ENCODE results near the gene LGALS3BP. TPM values are rescaled to one million over a fixed set of nuclear protein-coding genes. Genes with fewer than 3 reads are reported as not detected.
A peak's percentile ranks its signal among the peaks of the same experiment; 100 is the strongest.

Gene LGALS3BP
- total RNA-seq, 1 donor from 2014 or later = 2.3 TPM

GRCh38 chr17:78985395-78985794 lies 5.7 kb upstream of the LGALS3BP start:
- DNase-seq (ENCODE audit: low read depth, low spot score) = no peak

- no peak for DNase-seq (ENCODE audit: low read depth, low spot score)
Measured at GRCh38 chr17:78981010-78981888, 1.5 kb upstream of the LGALS3BP start.

- DNase-seq (ENCODE audit: low read depth, low spot score) = no peak
Measured at GRCh38 chr17:78980624-78980972, 875 bp upstream of the LGALS3BP start.

- no peak for DNase-seq (ENCODE audit: low read depth, low spot score)
Measured at GRCh38 chr17:78977997-78978973, 1.4 kb downstream of the LGALS3BP start.

- no peak for DNase-seq (ENCODE audit: low read depth, low spot score)
Measured at GRCh38 chr17:78977681-78977943, 2.1 kb downstream of the LGALS3BP start.

- no peak for DNase-seq (ENCODE audit: low read depth, low spot score)
Measured at GRCh38 chr17:78976907-78977680, 2.6 kb downstream of the LGALS3BP start.

GRCh38 chr17:78974635-78975591 lies 4.8 kb downstream of the LGALS3BP start:
- DNase-seq (ENCODE audit: low read depth, low spot score) = peak; percentile 40

- DNase-seq (ENCODE audit: low read depth, low spot score) = no peak
Measured at GRCh38 chr17:78973792-78974520, 5.8 kb downstream of the LGALS3BP start.

GRCh38 chr17:78973196-78973595 lies 6.5 kb downstream of the LGALS3BP start:
- no peak for DNase-seq (ENCODE audit: low read depth, low spot score)

- no peak for DNase-seq (ENCODE audit: low read depth, low spot score)
Measured at GRCh38 chr17:78972507-78973105, 7.1 kb downstream of the LGALS3BP start.

GRCh38 chr17:78971756-78972506 lies 7.8 kb downstream of the LGALS3BP start:
- no peak for DNase-seq (ENCODE audit: low read depth, low spot score)

GRCh38 chr17:78970834-78971755 lies 8.6 kb downstream of the LGALS3BP start:
- DNase-seq (ENCODE audit: low read depth, low spot score) = peak; percentile 33

- no peak for DNase-seq (ENCODE audit: low read depth, low spot score)
Measured at GRCh38 chr17:78969865-78970264, 9.9 kb downstream of the LGALS3BP start.

- no peak for DNase-seq (ENCODE audit: low read depth, low spot score)
Measured at GRCh38 chr17:78967782-78968362, 11.9 kb downstream of the LGALS3BP start.

- no peak for DNase-seq (ENCODE audit: low read depth, low spot score)
Measured at GRCh38 chr17:78966910-78967600, 12.7 kb downstream of the LGALS3BP start.

- DNase-seq (ENCODE audit: low read depth, low spot score) = no peak
Measured at GRCh38 chr17:78966123-78966813, 13.5 kb downstream of the LGALS3BP start.

All from pulmonary artery endothelial cell (primary cell).